Fibroblast of lung (primary cell): ENCODE measurements around the gene IFI27.

Experiments used
- EZH2 ChIP-seq: IDR thresholded peaks from 2 replicates; pipeline ENCODE4 v1.5.1; 2012; ENCODE audit warnings: low read length, control low read depth, mild to moderate bottlenecking; ENCODE audit errors: missing control alignments
- TF ChIP-seq, protein P1 (sequence below), 2 donors: IDR thresholded peaks in 1 of 2; conservative IDR thresholded peaks in 1 of 2; 1 replicate in 1 of 2; 2 replicates in 1 of 2; pipeline ENCODE4 v1.5.1; 2011 to 2012; ENCODE audit warnings: low read length in 2 of 2, control low read depth in 1 of 2, inconsistent platforms in 1 of 2, low read depth in 1 of 2, mild to moderate bottlenecking in 1 of 2

DNA sequence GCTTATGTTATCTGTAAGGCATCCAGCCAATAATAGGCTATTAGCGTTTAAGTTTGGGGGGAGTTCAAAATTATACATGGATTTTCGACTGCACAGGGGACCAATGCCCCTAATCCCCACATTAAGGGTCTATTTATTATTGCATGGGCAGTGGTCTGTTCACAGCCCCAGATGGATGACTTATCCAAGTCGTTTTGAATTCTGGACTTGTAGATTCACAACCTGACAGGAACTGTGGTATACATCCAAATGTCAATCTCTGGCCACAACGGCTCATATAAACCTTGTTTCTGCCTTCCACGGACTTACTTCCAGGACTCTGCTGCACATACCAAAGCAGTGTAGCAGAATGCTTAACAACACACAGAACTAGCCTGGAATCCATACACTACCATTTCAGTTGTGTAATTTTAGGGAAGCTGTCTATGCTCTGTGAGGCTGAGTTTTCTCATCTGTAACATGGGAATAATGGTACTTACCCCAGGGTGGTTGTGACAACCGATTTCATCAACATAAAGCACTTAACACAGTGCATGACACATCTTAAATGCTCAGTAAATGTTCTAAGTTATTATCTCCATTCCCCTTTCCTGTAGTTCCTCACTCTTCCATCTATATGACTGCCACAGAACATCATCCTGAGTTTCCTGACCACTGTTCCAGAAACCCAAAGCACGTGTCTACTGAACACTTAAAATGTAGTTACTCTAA, 33.3 kb upstream of the IFI27 start:
- TF ChIP-seq, protein P1, sequence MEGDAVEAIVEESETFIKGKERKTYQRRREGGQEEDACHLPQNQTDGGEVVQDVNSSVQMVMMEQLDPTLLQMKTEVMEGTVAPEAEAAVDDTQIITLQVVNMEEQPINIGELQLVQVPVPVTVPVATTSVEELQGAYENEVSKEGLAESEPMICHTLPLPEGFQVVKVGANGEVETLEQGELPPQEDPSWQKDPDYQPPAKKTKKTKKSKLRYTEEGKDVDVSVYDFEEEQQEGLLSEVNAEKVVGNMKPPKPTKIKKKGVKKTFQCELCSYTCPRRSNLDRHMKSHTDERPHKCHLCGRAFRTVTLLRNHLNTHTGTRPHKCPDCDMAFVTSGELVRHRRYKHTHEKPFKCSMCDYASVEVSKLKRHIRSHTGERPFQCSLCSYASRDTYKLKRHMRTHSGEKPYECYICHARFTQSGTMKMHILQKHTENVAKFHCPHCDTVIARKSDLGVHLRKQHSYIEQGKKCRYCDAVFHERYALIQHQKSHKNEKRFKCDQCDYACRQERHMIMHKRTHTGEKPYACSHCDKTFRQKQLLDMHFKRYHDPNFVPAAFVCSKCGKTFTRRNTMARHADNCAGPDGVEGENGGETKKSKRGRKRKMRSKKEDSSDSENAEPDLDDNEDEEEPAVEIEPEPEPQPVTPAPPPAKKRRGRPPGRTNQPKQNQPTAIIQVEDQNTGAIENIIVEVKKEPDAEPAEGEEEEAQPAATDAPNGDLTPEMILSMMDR (conservative IDR thresholded peaks at IDR 0.05 in 1 of 2, IDR thresholded peaks at IDR 0.05 in 1 of 2; ENCODE audit: low read depth in 1 of 2, low read length in 2 of 2), result no peak
- TF ChIP-seq EZH2, result no peak
